SK-N-SH treated with all-trans-retinoic acid at 6 μM for 48 hours (cell line): Measurements from ENCODE around the gene STRA8.

Experiments
- ATAC-seq: fragments of 200-7000 bp; cut with Tn5 transposase; 3 replicates; pipeline ENCODE4 v1.9.1; 2020; ENCODE audit warnings: mild to moderate bottlenecking, moderate library complexity
- BACH2 ChIP-seq: fragments of 250-450 bp; sonication (Bioruptor Pico); IDR thresholded peaks from 2 replicates; pipeline ENCODE4 v1.9.0; 2021; ENCODE audit warnings: mild to moderate bottlenecking, borderline replicate concordance
- CREB5 ChIP-seq: fragments of 250-450 bp; sonication (Bioruptor Pico); IDR thresholded peaks from 2 replicates; pipeline ENCODE4 v1.5.1; 2020; ENCODE audit warnings: low read depth, mild to moderate bottlenecking, moderate library complexity
- CSRNP3 ChIP-seq: fragments of 250-450 bp; sonication (Bioruptor Pico); IDR thresholded peaks from 2 replicates; pipeline ENCODE4 v1.5.1; 2021; ENCODE audit warnings: mild to moderate bottlenecking, moderate library complexity
- ESRRG ChIP-seq: fragments of 250-450 bp; sonication (Bioruptor Pico); IDR thresholded peaks from 2 replicates; pipeline ENCODE4 v1.6.1; 2021; ENCODE audit warnings: mild to moderate bottlenecking
- ISL1 ChIP-seq: fragments of 250-450 bp; sonication (Bioruptor Pico); IDR thresholded peaks from 2 replicates; pipeline ENCODE4 v2.1.2; 2022; ENCODE audit warnings: mild to moderate bottlenecking, moderate library complexity
- OSR1 ChIP-seq: fragments of 250-450 bp; sonication (Bioruptor Pico); IDR thresholded peaks from 2 replicates; pipeline ENCODE4 v1.8.0; 2022; ENCODE audit warnings: moderate library complexity, mild to moderate bottlenecking, inconsistent platforms
- POU6F1 ChIP-seq: fragments of 250-450 bp; sonication (Bioruptor Pico); IDR thresholded peaks from 2 replicates; pipeline ENCODE4 v1.8.0; 2021; ENCODE audit warnings: low read depth, mild to moderate bottlenecking, moderate library complexity, borderline replicate concordance
- PPARA ChIP-seq: fragments of 250-450 bp; sonication (Bioruptor Pico); IDR thresholded peaks from 2 replicates; pipeline ENCODE4 v1.5.0; 2020; ENCODE audit warnings: mild to moderate bottlenecking, borderline replicate concordance
- RARB ChIP-seq: fragments of 250-450 bp; sonication (Bioruptor Pico); IDR thresholded peaks from 2 replicates; pipeline ENCODE4 v1.8.0; 2021; ENCODE audit warnings: mild to moderate bottlenecking, moderate library complexity
- SNAI2 ChIP-seq: fragments of 250-450 bp; sonication (Bioruptor Pico); IDR thresholded peaks from 2 replicates; pipeline ENCODE4 v1.5.0; 2020; ENCODE audit warnings: mild to moderate bottlenecking, moderate library complexity
- TCF4 ChIP-seq: fragments of 250-450 bp; sonication (Bioruptor Pico); IDR thresholded peaks from 2 replicates; pipeline ENCODE4 v1.8.0; 2021; ENCODE audit warnings: mild to moderate bottlenecking, moderate library complexity, borderline replicate concordance
- TOX ChIP-seq: fragments of 250-450 bp; sonication (Bioruptor Pico); IDR thresholded peaks from 2 replicates; pipeline ENCODE4 v1.8.0; 2021; ENCODE audit warnings: mild to moderate bottlenecking, moderate library complexity, borderline replicate concordance
- TSHZ2 ChIP-seq: fragments of 250-450 bp; sonication (Bioruptor Pico); IDR thresholded peaks from 2 replicates; pipeline ENCODE4 v1.5.0; 2020; ENCODE audit warnings: mild to moderate bottlenecking, moderate library complexity
- ZC3H10 ChIP-seq: fragments of 250-450 bp; sonication (Bioruptor Pico); IDR thresholded peaks from 2 replicates; pipeline ENCODE4 v1.5.1; 2021; ENCODE audit warnings: mild to moderate bottlenecking, moderate library complexity
- ZFP3 ChIP-seq: fragments of 250-450 bp; sonication (Bioruptor Pico); IDR thresholded peaks from 2 replicates; pipeline ENCODE4 v1.5.0; 2020; ENCODE audit warnings: mild to moderate bottlenecking, moderate library complexity
- ZFP30 ChIP-seq: fragments of 450-650 bp; formaldehyde crosslinking; IDR thresholded peaks from 2 replicates; pipeline ENCODE4 v1.5.0; 2022; ENCODE audit warnings: mild to moderate bottlenecking, moderate library complexity
- ZNF565 ChIP-seq: fragments of 450-650 bp; formaldehyde crosslinking; conservative IDR thresholded peaks from 2 replicates; pipeline ENCODE4 v1.5.0; 2020; ENCODE audit warnings: low read depth, mild to moderate bottlenecking, moderate library complexity
- ZNF70 ChIP-seq: fragments of 450-650 bp; formaldehyde crosslinking; IDR thresholded peaks from 2 replicates; pipeline ENCODE4 v1.5.0; 2020; ENCODE audit warnings: mild to moderate bottlenecking, moderate library complexity
- ZNF8 ChIP-seq: fragments of 450-650 bp; formaldehyde crosslinking; IDR thresholded peaks from 2 replicates; pipeline ENCODE4 v1.5.0; 2020; ENCODE audit warnings: mild to moderate bottlenecking, moderate library complexity

Gene STRA8

GRCh38 chr7:135242096-135242684 lies 8.6 kb downstream of the STRA8 start:
- no peak for ATAC-seq
- no peak for TF ChIP-seq CSRNP3
- TF ChIP-seq POU6F1 (CRISPR knock-in tag): no peak
- no peak for TF ChIP-seq TCF4 (CRISPR knock-in tag)
- TF ChIP-seq OSR1: no peak
- TF ChIP-seq TOX: no peak
- TF ChIP-seq ZC3H10 (CRISPR knock-in tag): no peak
- no peak for TF ChIP-seq ZNF565
- TF ChIP-seq RARB (CRISPR knock-in tag): no peak
- no peak for TF ChIP-seq ZFP3 (CRISPR knock-in tag)
- TF ChIP-seq BACH2 (CRISPR knock-in tag): no peak
- no peak for TF ChIP-seq CREB5 (CRISPR knock-in tag)
- TF ChIP-seq TSHZ2: no peak

- ATAC-seq: no peak
- TF ChIP-seq TSHZ2 (no peak), TOX (no peak), SNAI2 (CRISPR knock-in tag) (no peak), ZNF8 (CRISPR knock-in tag) (no peak), ZNF70 (no peak), ZNF565 (no peak), RARB (CRISPR knock-in tag) (no peak), ZFP3 (CRISPR knock-in tag) (no peak), PPARA (CRISPR knock-in tag) (no peak), OSR1 (no peak), ZFP30 (CRISPR knock-in tag) (no peak), ISL1 (CRISPR knock-in tag) (no peak), TCF4 (CRISPR knock-in tag) (no peak), ESRRG (CRISPR knock-in tag) (no peak)
Measured at GRCh38 chr7:135245226-135246190, 11.9 kb downstream of the STRA8 start.
